Endothelial cell of umbilical vein (primary cell): Measurements from ENCODE around the gene SLC12A3. TPM values are rescaled to one million over a fixed set of nuclear protein-coding genes. Genes with fewer than 3 reads are reported as not detected.

ENCODE experiments used
- BruUV-seq: library from RNA; stranded (reverse); fragments of 400-500 nt; replicated peaks from 2 replicates; lab custom pipeline; 2021; lab: Mats Ljungman, UMichigan
- CTCF ChIA-PET: fragments of 300-600, 350-600 bp; sonication (Branson Sonifier 250); formaldehyde crosslinking; loops from one replicate; lab custom pipeline; 2021; ENCODE audit warnings: antibody characterized with exemption, inconsistent platforms; lab: Charles Lee
- POLR2A ChIA-PET: fragments of 300-600, 350-600 bp; sonication (Branson Sonifier 250); formaldehyde crosslinking; loops from one replicate; lab custom pipeline; 2021; ENCODE audit warnings: antibody characterized with exemption, inconsistent platforms; lab: Charles Lee
- DNase-seq: peaks from one replicate; pipeline ENCODE4 v3.0.0-alpha.2; 2011; ENCODE audit warnings: low read depth, low spot score
- FAIRE-seq: peaks from 2 replicates; lab custom pipeline; 2011; peaks lifted over from hg19 to GRCh38; lab: Jason Lieb, UNC
- H2AFZ ChIP-seq: 2 replicates; pipeline ENCODE4 v1.6.0; 2012; ENCODE audit warnings: low read depth, low read length, control low read depth, inconsistent platforms
- H3K27ac ChIP-seq: 2 replicates; pipeline ENCODE4 v1.5.1; 2011; ENCODE audit warnings: low read depth, mild to moderate bottlenecking, control low read depth, low read length, moderate library complexity; ENCODE audit not compliant: insufficient read depth
- H3K27me3 ChIP-seq, 2 experiments: 2 replicates each; pipeline versions ENCODE4 v1.6.0 to v1.6.1; 2011; ENCODE audit warnings: low read length in 2 of 2, mixed read lengths in 1 of 2; ENCODE audit not compliant: control insufficient read depth in 2 of 2, insufficient read depth in 2 of 2
- H3K36me3 ChIP-seq, 2 experiments: 2 replicates in 1 of 2; 3 replicates in 1 of 2; pipeline ENCODE4 v1.5.1; 2011; ENCODE audit warnings: low read length in 2 of 2, mild to moderate bottlenecking in 1 of 2, moderate library complexity in 1 of 2; ENCODE audit not compliant: control insufficient read depth in 2 of 2, insufficient read depth in 2 of 2; ENCODE audit errors: extremely low read depth in 1 of 2
- H3K4me1 ChIP-seq: 3 replicates; pipeline ENCODE4 v1.5.1; 2011; ENCODE audit warnings: mild to moderate bottlenecking, low read length; ENCODE audit not compliant: control insufficient read depth, insufficient read depth; ENCODE audit errors: extremely low read depth
- H3K4me2 ChIP-seq: 2 replicates; pipeline ENCODE4 v1.6.1; 2011; ENCODE audit warnings: low read length, control low read depth, mixed read lengths; ENCODE audit not compliant: insufficient read depth
- H3K4me3 ChIP-seq, 3 experiments: fragments of 200-600 bp in 1 of 3; sonication (generic), shearing (Covaris generic) in 1 of 3; replicated peaks in 1 of 3; 2 replicates each; pipeline ENCODE4 v1.5.1; 2011 to 2016; ENCODE audit warnings: control low read depth in 3 of 3, low read length in 3 of 3, mild to moderate bottlenecking in 2 of 3, inconsistent platforms in 1 of 3, low read depth in 1 of 3, moderate library complexity in 1 of 3; ENCODE audit not compliant: insufficient read depth in 1 of 3
- H3K79me2 ChIP-seq: 2 replicates; pipeline ENCODE4 v1.6.0; 2012; ENCODE audit warnings: low read length, inconsistent platforms; ENCODE audit not compliant: control insufficient read depth, insufficient read depth
- H3K9ac ChIP-seq: replicated peaks from 2 replicates; pipeline ENCODE3; 2011; ENCODE audit warnings: low read length, control low read depth; ENCODE audit not compliant: insufficient read depth; ENCODE audit errors: extremely low read depth
- H3K9me1 ChIP-seq: replicated peaks from 3 replicates; pipeline ENCODE4 v1.6.0; 2011; ENCODE audit warnings: mild to moderate bottlenecking, low read length; ENCODE audit not compliant: control insufficient read depth, insufficient read depth; ENCODE audit errors: extremely low read depth
- H3K9me3 ChIP-seq: replicated peaks from 2 replicates; pipeline ENCODE4 v1.5.1; 2012; ENCODE audit warnings: low read length, inconsistent platforms; ENCODE audit not compliant: control insufficient read depth, insufficient read depth
- H4K20me1 ChIP-seq: replicated peaks from 2 replicates; pipeline ENCODE3; 2011; ENCODE audit warnings: mild to moderate bottlenecking, low read length; ENCODE audit not compliant: control insufficient read depth, insufficient read depth; ENCODE audit errors: extremely low read depth
- EZH2 ChIP-seq: IDR thresholded peaks from 2 replicates; pipeline ENCODE4 v1.6.1; 2012; ENCODE audit warnings: borderline replicate concordance, low read depth, mild to moderate bottlenecking, moderate library complexity, low read length, inconsistent platforms; ENCODE audit not compliant: severe bottlenecking
- FOS ChIP-seq: IDR thresholded peaks from 2 replicates; pipeline ENCODE4 v1.6.1; 2011; ENCODE audit warnings: mild to moderate bottlenecking, low read length, moderate library complexity, borderline replicate concordance; ENCODE audit not compliant: insufficient read depth
- GATA2 ChIP-seq: IDR thresholded peaks from 2 replicates; pipeline ENCODE4 v1.7.0; 2011; ENCODE audit warnings: low read depth, mild to moderate bottlenecking, moderate library complexity, mixed read lengths, low read length; ENCODE audit not compliant: insufficient read length, insufficient read depth
- JUN ChIP-seq: IDR thresholded peaks from 2 replicates; pipeline ENCODE4 v1.6.1; 2011; ENCODE audit warnings: borderline replicate concordance, low read depth; ENCODE audit not compliant: insufficient read length, insufficient read depth
- MYC ChIP-seq: IDR thresholded peaks from one replicate; pipeline ENCODE4 v1.6.1; 2011; ENCODE audit warnings: mild to moderate bottlenecking, low read depth, low read length
- POLR2A ChIP-seq: IDR thresholded peaks from 2 replicates; pipeline ENCODE4 v1.6.1; 2012; ENCODE audit warnings: low read depth, mild to moderate bottlenecking, control low read depth, low read length
- POLR2AphosphoS5 ChIP-seq: IDR thresholded peaks from 2 replicates; pipeline ENCODE4 v1.6.1; 2012; ENCODE audit warnings: low read depth, mild to moderate bottlenecking, control low read depth, low read length, moderate library complexity; ENCODE audit not compliant: insufficient read depth
- dilution Hi-C: fragments of 300-500 bp; cut with MboI; formaldehyde crosslinking; loops from one replicate; pipeline ENCODE4 v1.15.0; 2019; ENCODE audit warnings: low sequenced_read_pairs; ENCODE audit not compliant: extremely low pct_ligation_motif_present
- intact Hi-C: fragments of 100-400 bp; cut with micrococcal nuclease; formaldehyde crosslinking; loops from one replicate; pipeline ENCODE4 v1.10.0; 2022
- polyA plus RNA-seq, 4 experiments: library from polyadenylated mRNA; depleted of rRNA in 3 of 4; stranded (reverse) in 3 of 4; unstranded in 1 of 4; fragments of >200 nt; gene quantifications; 2 replicates each; pipeline versions ENCODE4 v1.2.1 to v1.2.3, GENCODE V29; 2011 to 2012; ENCODE audit warnings: missing spikeins in 1 of 4
- total RNA-seq: library from RNA; stranded (reverse); gene quantifications from 2 replicates; pipeline ENCODE4 v1.2.3, GENCODE V29; 2021
- TF ChIP-seq, protein P1 (sequence below), 2 donors: IDR thresholded peaks; 1 replicate in 1 of 2; 2 replicates in 1 of 2; pipeline ENCODE4 v1.5.1; 2011; ENCODE audit warnings: low read length in 2 of 2, mild to moderate bottlenecking in 2 of 2, moderate library complexity in 2 of 2, control low read depth in 1 of 2, inconsistent platforms in 1 of 2, low read depth in 1 of 2; ENCODE audit not compliant: insufficient read depth in 1 of 2; ENCODE audit errors: extremely low read depth in 1 of 2
- TF ChIP-seq, protein P2 (sequence below): IDR thresholded peaks from 2 replicates; pipeline ENCODE4 v1.6.1; 2011; ENCODE audit not compliant: insufficient read depth, insufficient read length

SLC12A3 gene
- total and polyA plus RNA-seq, 2 donors (not counting 3 experiments of a cell fraction or from before 2014, with no cell fraction given): not detected

DNA sequence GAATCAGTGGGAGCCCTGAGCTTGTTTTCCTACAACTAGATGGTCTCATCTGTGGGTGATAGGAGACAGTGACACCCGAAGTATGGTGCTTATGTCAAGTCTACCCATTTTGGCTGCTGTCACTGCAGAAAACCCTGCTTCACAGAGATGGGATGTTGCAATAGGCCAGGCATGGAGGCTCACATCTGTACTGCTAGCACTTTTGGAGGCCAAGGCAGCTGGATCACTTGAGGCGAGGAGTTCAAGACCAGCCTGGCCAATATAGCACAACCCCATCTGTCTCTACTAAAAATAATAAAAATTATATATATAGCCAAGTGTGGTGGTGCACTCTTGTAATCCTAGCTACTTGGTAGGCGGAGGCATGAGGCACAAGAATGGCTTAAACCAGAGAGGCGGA lies 64.6 kb downstream of the SLC12A3 start:
- H3K79me2 ChIP-seq: peaks cover 26% of the 10 kb centered on the region
- FAIRE-seq (no peak), DNase-seq (no peak)
- no TSS peak for BruUV-seq
- peaks cover 11% of the 10 kb centered on the region for H4K20me1 ChIP-seq
- CTCF ChIA-PET: interaction anchor here (0.9 to 1.7 kb wide), 3 partner anchors 9 to 61 kb away, joined by 3 to 8 read pairs (median 3); no protein-coding TSS in a partner anchor
- H3K9me1 ChIP-seq: no peaks in the 10 kb centered on the region
- no peaks in the 10 kb centered on the region for H3K9me3 ChIP-seq
- no peak overlapping the region for H3K27ac ChIP-seq
- H3K27me3 ChIP-seq: no peaks in the 10 kb centered on the region
- H3K4me3 ChIP-seq: no peak overlapping the region
- H3K9ac ChIP-seq: no peak overlapping the region
- intact Hi-C loops (no loop called here), dilution Hi-C loops (no loop called here)
- H3K4me2 ChIP-seq: no peak overlapping the region
- TF ChIP-seq POLR2A (no peak), JUN (no peak), FOS (no peak), EZH2 (no peak), POLR2AphosphoS5 (no peak), GATA2 (no peak), MYC (no peak)
- TF ChIP-seq, protein P1, sequence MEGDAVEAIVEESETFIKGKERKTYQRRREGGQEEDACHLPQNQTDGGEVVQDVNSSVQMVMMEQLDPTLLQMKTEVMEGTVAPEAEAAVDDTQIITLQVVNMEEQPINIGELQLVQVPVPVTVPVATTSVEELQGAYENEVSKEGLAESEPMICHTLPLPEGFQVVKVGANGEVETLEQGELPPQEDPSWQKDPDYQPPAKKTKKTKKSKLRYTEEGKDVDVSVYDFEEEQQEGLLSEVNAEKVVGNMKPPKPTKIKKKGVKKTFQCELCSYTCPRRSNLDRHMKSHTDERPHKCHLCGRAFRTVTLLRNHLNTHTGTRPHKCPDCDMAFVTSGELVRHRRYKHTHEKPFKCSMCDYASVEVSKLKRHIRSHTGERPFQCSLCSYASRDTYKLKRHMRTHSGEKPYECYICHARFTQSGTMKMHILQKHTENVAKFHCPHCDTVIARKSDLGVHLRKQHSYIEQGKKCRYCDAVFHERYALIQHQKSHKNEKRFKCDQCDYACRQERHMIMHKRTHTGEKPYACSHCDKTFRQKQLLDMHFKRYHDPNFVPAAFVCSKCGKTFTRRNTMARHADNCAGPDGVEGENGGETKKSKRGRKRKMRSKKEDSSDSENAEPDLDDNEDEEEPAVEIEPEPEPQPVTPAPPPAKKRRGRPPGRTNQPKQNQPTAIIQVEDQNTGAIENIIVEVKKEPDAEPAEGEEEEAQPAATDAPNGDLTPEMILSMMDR (IDR thresholded peaks at IDR 0.05; ENCODE audit: extremely low read depth in 1 of 2, insufficient read depth in 1 of 2, low read depth in 1 of 2, low read length in 2 of 2): no peak
- TF ChIP-seq, protein P2, sequence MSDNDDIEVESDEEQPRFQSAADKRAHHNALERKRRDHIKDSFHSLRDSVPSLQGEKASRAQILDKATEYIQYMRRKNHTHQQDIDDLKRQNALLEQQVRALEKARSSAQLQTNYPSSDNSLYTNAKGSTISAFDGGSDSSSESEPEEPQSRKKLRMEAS: no peak
- H3K36me3 ChIP-seq: no peaks in the 10 kb centered on the region
- H3K4me1 ChIP-seq: peaks cover 18% of the 10 kb centered on the region
- POLR2A ChIA-PET: no interaction called here
- no peak overlapping the region for H2AFZ ChIP-seq
